AG04450 (cell line): ENCODE measurements around the gene UBN2. TPM values are rescaled to one million over a fixed set of nuclear protein-coding genes. Genes with fewer than 3 reads are reported as not detected.
"Not testable (repeated sequence)": the region's sequence is repeated elsewhere in the genome, so short reads cannot be mapped to it uniquely, and the experiment has no call there.

ENCODE experiments used
- CTCF ChIA-PET: fragments of 300-600, 350-600 bp; formaldehyde crosslinking; extraction: SDS; loops from one replicate; lab custom pipeline; 2022; ENCODE audit warnings: antibody characterized with exemption, inconsistent platforms; lab: Charles Lee
- POLR2A ChIA-PET: fragments of 350-600 bp; formaldehyde crosslinking; extraction: SDS; loops from one replicate; lab custom pipeline; 2021; ENCODE audit warnings: antibody characterized with exemption, inconsistent platforms; lab: Yijun Ruan, JAX
- DNase-seq: peaks from one replicate; pipeline ENCODE4 v3.0.0-alpha.2; 2011; ENCODE audit warnings: low read depth, low spot score
- H3K27ac ChIP-seq: one replicate; pipeline ENCODE4 v1.5.1; 2012; ENCODE audit warnings: low read depth, low read length, control low read depth
- H3K27me3 ChIP-seq: one replicate; pipeline ENCODE4 v1.6.0; 2012; ENCODE audit warnings: low read length; ENCODE audit not compliant: control insufficient read depth, insufficient read depth
- H3K4me3 ChIP-seq: 2 replicates; pipeline ENCODE4 v1.5.1; 2011; ENCODE audit warnings: mild to moderate bottlenecking, low read depth, low read length, control low read depth
- H3K9me3 ChIP-seq: 2 replicates; pipeline ENCODE4 v1.5.1; 2012; ENCODE audit warnings: low read length; ENCODE audit not compliant: control insufficient read depth, insufficient read depth
- CTCF ChIP-seq: IDR thresholded peaks from 2 replicates; pipeline ENCODE4 v1.5.1; 2011; ENCODE audit warnings: low read depth, low read length, control low read depth, inconsistent platforms
- polyA plus RNA-seq: library from polyadenylated mRNA; depleted of rRNA; stranded (reverse); fragments of >200 nt; gene quantifications from 2 replicates; pipeline ENCODE4 v1.2.3, GENCODE V29; 2011

Gene UBN2
- polyA plus RNA-seq, 1 experiment, result 4.7 TPM

GRCh38 chr7:139205843-139206242 lies 25.2 kb upstream of the UBN2 start:
- CTCF ChIA-PET, result no interaction called here
- no peak for TF ChIP-seq CTCF
- peaks cover 3% of the 10 kb centered on the region for H3K27me3 ChIP-seq
- H3K27ac ChIP-seq, result no peak overlapping the region
- H3K9me3 ChIP-seq, result no peaks in the 10 kb centered on the region
- POLR2A ChIA-PET, result no interaction called here
- DNase-seq, result no peak
- H3K4me3 ChIP-seq, result no peak overlapping the region

- H3K4me3 ChIP-seq, result no peak overlapping the region
- CTCF ChIA-PET, result interaction anchor here (0.7 kb wide), 1 partner anchor 51 kb away, joined by 3 read pairs; no protein-coding TSS in a partner anchor
- no peak overlapping the region for H3K27ac ChIP-seq
- no peaks in the 10 kb centered on the region for H3K9me3 ChIP-seq
- DNase-seq, result no peak
- no peak for TF ChIP-seq CTCF
- POLR2A ChIA-PET, result no interaction called here
- peaks cover 3% of the 10 kb centered on the region for H3K27me3 ChIP-seq
Observed at GRCh38 chr7:139212133-139212532, 18.9 kb upstream of the UBN2 start.

- POLR2A ChIA-PET, H3K9me3 ChIP-seq, H3K27ac ChIP-seq, CTCF ChIA-PET, H3K27me3 ChIP-seq, DNase-seq, H3K4me3 ChIP-seq: not testable (repeated sequence)
Observed at GRCh38 chr7:139213489-139213888, 17.5 kb upstream of the UBN2 start.

GRCh38 chr7:139218173-139218572 lies 12.9 kb upstream of the UBN2 start:
- no peak for DNase-seq
- no peaks in the 10 kb centered on the region for H3K27me3 ChIP-seq
- no peak for TF ChIP-seq CTCF
- no peak overlapping the region for H3K4me3 ChIP-seq
- H3K27ac ChIP-seq, result no peak overlapping the region
- ChIA-PET POLR2A (no interaction called here), CTCF (interaction anchor here (0.7 kb wide), 1 partner anchor 216 kb away, joined by 3 read pairs; no protein-coding TSS in a partner anchor)
- no peaks in the 10 kb centered on the region for H3K9me3 ChIP-seq

- DNase-seq, result no peak
- no peak overlapping the region for H3K27ac ChIP-seq
- H3K4me3 ChIP-seq, result no peak overlapping the region
- ChIA-PET CTCF (no interaction called here), POLR2A (no interaction called here)
- no peak for TF ChIP-seq CTCF
- peaks cover 7% of the 10 kb centered on the region; the same call in 1 of the 2 replicates for H3K9me3 ChIP-seq
- no peaks in the 10 kb centered on the region for H3K27me3 ChIP-seq
Observed at GRCh38 chr7:139224219-139224618, 6.8 kb upstream of the UBN2 start.

GRCh38 chr7:139224836-139225235 lies 6.2 kb upstream of the UBN2 start:
- H3K27ac ChIP-seq, H3K4me3 ChIP-seq, DNase-seq, H3K9me3 ChIP-seq, H3K27me3 ChIP-seq, POLR2A ChIA-PET, CTCF ChIA-PET: not testable (repeated sequence)

- POLR2A ChIA-PET, H3K27ac ChIP-seq, DNase-seq, H3K4me3 ChIP-seq, CTCF ChIA-PET, H3K9me3 ChIP-seq, H3K27me3 ChIP-seq: not testable (repeated sequence)
Observed at GRCh38 chr7:139225286-139226157, 5.5 kb upstream of the UBN2 start.

- H3K27me3 ChIP-seq, DNase-seq, H3K4me3 ChIP-seq, H3K27ac ChIP-seq, CTCF ChIA-PET, POLR2A ChIA-PET, H3K9me3 ChIP-seq: not testable (repeated sequence)
Observed at GRCh38 chr7:139226158-139226515, 4.9 kb upstream of the UBN2 start.
